Neural progenitor cell (in vitro differentiated cells): Measurements from ENCODE around the gene MAST1. TPM values are rescaled to one million over a fixed set of nuclear protein-coding genes. Genes with fewer than 3 reads are reported as not detected.
A peak's percentile ranks its signal among the peaks of the same experiment; 100 is the strongest.
"Not testable (repeated sequence)": the region's sequence is repeated elsewhere in the genome, so short reads cannot be mapped to it uniquely, and the experiment has no call there.

Experiments
- DNase-seq: peaks from one replicate; pipeline ENCODE4 v3.0.0-alpha.2; 2016; ENCODE audit warnings: low spot score
- H2AFZ ChIP-seq: fragments of 200-600 bp; sonication (generic); replicated peaks from 2 replicates; pipeline ENCODE4 v1.6.1; 2016; ENCODE audit warnings: antibody characterized with exemption
- H3F3A ChIP-seq: fragments of 200-600 bp; sonication (generic); 2 replicates; pipeline ENCODE4 v1.6.1; 2016; ENCODE audit warnings: antibody characterized with exemption, low read depth
- H3K27ac ChIP-seq: fragments of 200-600 bp; sonication (generic); 2 replicates; pipeline ENCODE4 v1.5.1; 2016; ENCODE audit warnings: mild to moderate bottlenecking
- H3K27me3 ChIP-seq: fragments of 200-600 bp; sonication (generic); 2 replicates; pipeline ENCODE4 v1.6.1; 2016; ENCODE audit warnings: mild to moderate bottlenecking, moderate library complexity
- H3K36me3 ChIP-seq: fragments of 200-600 bp; sonication (generic); 2 replicates; pipeline ENCODE4 v1.5.1; 2016
- H3K4me1 ChIP-seq: fragments of 200-600 bp; sonication (generic); 2 replicates; pipeline ENCODE4 v1.6.1; 2016; ENCODE audit warnings: mixed run types
- H3K4me2 ChIP-seq: fragments of 200-600 bp; sonication (generic); 2 replicates; pipeline ENCODE4 v1.6.1; 2016
- H3K4me3 ChIP-seq: fragments of 200-600 bp; sonication (generic); 2 replicates; pipeline ENCODE4 v1.5.1; 2016
- H3K79me2 ChIP-seq: fragments of 200-600 bp; sonication (generic); 2 replicates; pipeline ENCODE4 v1.6.1; 2016; ENCODE audit warnings: low read depth
- H3K9ac ChIP-seq: fragments of 200-600 bp; sonication (generic); 2 replicates; pipeline ENCODE4 v1.6.1; 2016
- H3K9me3 ChIP-seq: fragments of 200-600 bp; sonication (generic); 2 replicates; pipeline ENCODE4 v1.5.1; 2016; ENCODE audit warnings: low read depth
- H4K20me1 ChIP-seq: fragments of 200-600 bp; sonication (generic); 2 replicates; pipeline ENCODE4 v1.6.1; 2016; ENCODE audit warnings: low read depth
- H3K27ac Mint-ChIP-seq: 3 replicates; pipeline ENCODE4 v1.8.0; 2021; ENCODE audit warnings: mixed read lengths
- H3K27me3 Mint-ChIP-seq: 2 replicates; pipeline ENCODE4 v1.8.0; 2022; ENCODE audit warnings: low read depth, mild to moderate bottlenecking, inconsistent platforms, moderate library complexity, mixed read lengths; ENCODE audit not compliant: insufficient read depth
- H3K36me3 Mint-ChIP-seq: 3 replicates; pipeline ENCODE4 v1.8.0; 2021; ENCODE audit warnings: mixed read lengths
- H3K4me1 Mint-ChIP-seq: 3 replicates; pipeline ENCODE4 v1.8.0; 2021; ENCODE audit warnings: mixed read lengths
- H3K4me3 Mint-ChIP-seq: 3 replicates; pipeline ENCODE4 v1.8.0; 2021; ENCODE audit warnings: mild to moderate bottlenecking, moderate library complexity, mixed read lengths
- H3K9me3 Mint-ChIP-seq: 3 replicates; pipeline ENCODE4 v1.8.0; 2020; ENCODE audit warnings: mixed read lengths
- EZH2 ChIP-seq: fragments of 200-600 bp; sonication (generic); IDR thresholded peaks from 2 replicates; pipeline ENCODE4 v1.6.1; 2017; ENCODE audit warnings: antibody characterized with exemption, mild to moderate bottlenecking, moderate library complexity
- EZH2phosphoT487 ChIP-seq: fragments of 200-600 bp; sonication (generic); IDR thresholded peaks from 2 replicates; pipeline ENCODE4 v1.6.1; 2017; ENCODE audit warnings: antibody characterized with exemption
- total RNA-seq: library from RNA; depleted of rRNA; stranded (reverse); fragments of >200 nt; gene quantifications from 2 replicates; pipeline ENCODE4 v1.2.3, GENCODE V29; 2015; ENCODE audit warnings: low replicate concordance
- TF ChIP-seq, protein P1 (sequence below): fragments of 200-600 bp; sonication (generic); IDR thresholded peaks from 2 replicates; pipeline ENCODE4 v1.5.1; 2017; ENCODE audit warnings: antibody characterized with exemption, mild to moderate bottlenecking

Gene MAST1
- total RNA-seq, 1 donor from 2014 or later: 8.3 TPM

DNA sequence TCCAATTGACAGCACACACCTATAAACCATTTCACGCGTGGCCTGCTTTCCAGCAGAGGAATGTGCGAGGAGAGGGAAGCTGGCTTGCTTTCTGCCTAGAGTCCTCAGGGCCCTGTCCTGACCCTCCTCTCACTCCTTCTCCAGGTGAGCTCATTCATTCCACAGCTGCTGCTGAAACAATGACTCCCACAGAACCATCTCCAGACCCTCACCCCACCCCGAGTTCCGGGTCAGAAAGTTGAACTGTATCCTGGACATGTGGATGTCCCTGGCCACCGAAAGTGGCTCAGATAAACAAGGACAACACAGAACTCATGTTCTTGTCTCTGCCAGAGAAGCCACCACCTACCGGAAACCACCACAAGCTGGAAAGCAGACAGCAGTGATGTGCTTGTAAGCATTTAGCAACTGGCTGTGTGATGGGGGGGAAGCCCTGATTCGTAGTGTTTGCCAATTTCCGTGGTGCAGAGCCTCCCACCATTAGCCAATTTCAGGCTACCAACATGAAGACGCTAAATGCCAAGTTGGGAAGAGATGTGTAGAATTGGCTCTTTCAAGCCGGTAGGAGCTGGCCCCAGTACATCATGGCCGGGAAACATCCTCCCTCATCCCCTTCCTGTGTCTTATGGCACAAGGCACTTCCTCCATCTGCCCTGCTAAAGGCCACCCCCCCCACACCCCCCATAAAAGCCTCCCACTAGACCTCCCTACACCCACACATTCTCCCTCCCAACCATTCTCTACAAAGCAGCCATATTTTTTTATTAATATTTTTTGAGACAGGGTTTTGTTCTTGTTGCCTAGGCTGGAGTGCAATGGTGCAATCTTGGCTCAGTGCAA lies 75.8 kb downstream of the MAST1 start:
- peak; percentile 23 for DNase-seq
- peak overlapping the region; percentile 57 for H3K4me2 ChIP-seq

DNA sequence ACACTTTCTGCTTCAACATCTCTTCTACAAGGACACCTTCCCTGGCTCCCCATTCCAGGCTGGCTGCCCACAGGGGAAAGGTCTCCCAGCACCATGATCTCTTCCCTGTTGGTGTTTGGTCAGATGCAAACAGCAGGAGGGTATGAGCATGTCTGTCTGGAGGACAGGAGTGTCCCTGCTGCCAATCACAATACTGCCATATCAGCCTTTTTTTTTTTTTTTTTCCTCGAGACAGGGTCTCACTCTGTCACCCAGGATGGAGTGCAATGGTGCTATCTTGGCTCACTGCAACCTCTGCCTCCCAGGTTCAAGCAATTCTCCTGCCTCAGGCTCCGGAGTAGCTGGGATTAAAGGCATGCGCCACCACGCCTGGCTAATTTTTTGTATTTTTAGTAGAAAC lies 77.5 kb downstream of the MAST1 start:
- H3K27ac ChIP-seq, H3K79me2 ChIP-seq, H3K27me3 Mint-ChIP-seq, H4K20me1 ChIP-seq, H3K27ac Mint-ChIP-seq, DNase-seq, H3K36me3 Mint-ChIP-seq, H3K36me3 ChIP-seq, H3K9ac ChIP-seq, H3K9me3 ChIP-seq, H3K9me3 Mint-ChIP-seq, H2AFZ ChIP-seq, H3K4me2 ChIP-seq, H3K4me3 Mint-ChIP-seq, H3K4me3 ChIP-seq: not testable (repeated sequence)
- peaks cover 11% of the 10 kb centered on the region for H3K27me3 ChIP-seq
- H3K4me1 ChIP-seq: peaks cover 26% of the 10 kb centered on the region
- peaks cover 32% of the 10 kb centered on the region for H3K4me1 Mint-ChIP-seq
- peaks cover 47% of the 10 kb centered on the region for H3F3A ChIP-seq

More for the DNA sequence above, 75.8 kb downstream of the MAST1 start:
- peaks cover 26% of the 10 kb centered on the region for H3K4me1 ChIP-seq
- H3K79me2 ChIP-seq: no peaks in the 10 kb centered on the region
- Mint-ChIP-seq H3K27ac (peak overlapping the region; percentile 96), H3K4me3 (peak overlapping the region; percentile 72), H3K36me3 (no peaks in the 10 kb centered on the region), H3K27me3 (peaks cover 7% of the 10 kb centered on the region), H3K4me1 (peaks cover 31% of the 10 kb centered on the region), H3K9me3 (no peaks in the 10 kb centered on the region)
- no peak overlapping the region for H3K4me3 ChIP-seq
- TF ChIP-seq EZH2 (no peak), EZH2phosphoT487 (no peak)
- TF ChIP-seq, protein P1, sequence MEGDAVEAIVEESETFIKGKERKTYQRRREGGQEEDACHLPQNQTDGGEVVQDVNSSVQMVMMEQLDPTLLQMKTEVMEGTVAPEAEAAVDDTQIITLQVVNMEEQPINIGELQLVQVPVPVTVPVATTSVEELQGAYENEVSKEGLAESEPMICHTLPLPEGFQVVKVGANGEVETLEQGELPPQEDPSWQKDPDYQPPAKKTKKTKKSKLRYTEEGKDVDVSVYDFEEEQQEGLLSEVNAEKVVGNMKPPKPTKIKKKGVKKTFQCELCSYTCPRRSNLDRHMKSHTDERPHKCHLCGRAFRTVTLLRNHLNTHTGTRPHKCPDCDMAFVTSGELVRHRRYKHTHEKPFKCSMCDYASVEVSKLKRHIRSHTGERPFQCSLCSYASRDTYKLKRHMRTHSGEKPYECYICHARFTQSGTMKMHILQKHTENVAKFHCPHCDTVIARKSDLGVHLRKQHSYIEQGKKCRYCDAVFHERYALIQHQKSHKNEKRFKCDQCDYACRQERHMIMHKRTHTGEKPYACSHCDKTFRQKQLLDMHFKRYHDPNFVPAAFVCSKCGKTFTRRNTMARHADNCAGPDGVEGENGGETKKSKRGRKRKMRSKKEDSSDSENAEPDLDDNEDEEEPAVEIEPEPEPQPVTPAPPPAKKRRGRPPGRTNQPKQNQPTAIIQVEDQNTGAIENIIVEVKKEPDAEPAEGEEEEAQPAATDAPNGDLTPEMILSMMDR: no peak
- H3K36me3 ChIP-seq: no peaks in the 10 kb centered on the region
- H3K9me3 ChIP-seq: no peaks in the 10 kb centered on the region
- H3K27ac ChIP-seq: peak overlapping the region; percentile 60
- no peak overlapping the region for H2AFZ ChIP-seq
- H4K20me1 ChIP-seq: no peaks in the 10 kb centered on the region
- peaks cover 11% of the 10 kb centered on the region for H3K27me3 ChIP-seq
- peaks cover 32% of the 10 kb centered on the region for H3F3A ChIP-seq
- H3K9ac ChIP-seq: no peak overlapping the region

DNA sequence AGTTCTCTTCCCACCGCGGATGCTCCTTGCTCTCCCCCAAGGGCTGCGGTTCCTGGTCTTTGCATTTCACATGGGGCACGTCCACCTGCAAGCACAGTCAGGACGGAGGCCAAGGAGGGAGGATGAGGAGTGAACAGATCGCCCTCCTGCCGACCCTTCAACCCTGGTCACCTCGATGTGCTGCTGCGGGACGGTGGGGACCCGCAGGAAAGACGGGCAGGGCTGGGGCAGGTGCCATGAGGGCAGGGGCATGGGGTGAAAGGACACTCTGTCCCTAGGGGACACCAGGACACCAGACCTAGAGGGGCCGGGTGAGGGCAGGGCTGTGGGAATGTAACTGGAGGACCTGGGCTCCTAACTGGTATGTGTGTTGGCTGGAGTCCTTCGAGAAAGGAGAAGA lies 79.9 kb downstream of the MAST1 start:
- Mint-ChIP-seq H3K27me3 (peaks cover 5% of the 10 kb centered on the region), H3K9me3 (no peaks in the 10 kb centered on the region), H3K4me1 (peaks cover 18% of the 10 kb centered on the region), H3K36me3 (peaks cover 6% of the 10 kb centered on the region), H3K27ac (no peak overlapping the region), H3K4me3 (peak overlapping the region; percentile 37)
- H3K9me3 ChIP-seq: no peaks in the 10 kb centered on the region
- H3K79me2 ChIP-seq: no peaks in the 10 kb centered on the region
- H3K4me2 ChIP-seq: no peak overlapping the region
- TF ChIP-seq EZH2phosphoT487 (no peak), EZH2 (no peak)
- DNase-seq: no peak
- peaks cover 35% of the 10 kb centered on the region for H3F3A ChIP-seq
- no peaks in the 10 kb centered on the region for H4K20me1 ChIP-seq
- H3K4me1 ChIP-seq: peaks cover 9% of the 10 kb centered on the region
- no peaks in the 10 kb centered on the region for H3K36me3 ChIP-seq
- no peak overlapping the region for H3K4me3 ChIP-seq
- no peak overlapping the region for H2AFZ ChIP-seq
- peaks cover 11% of the 10 kb centered on the region for H3K27me3 ChIP-seq
- H3K9ac ChIP-seq: no peak overlapping the region
- no peak overlapping the region for H3K27ac ChIP-seq

GRCh38 chr19:12921047-12921446 lies 82.7 kb downstream of the MAST1 start:
- Mint-ChIP-seq H3K27me3 (peaks cover 2% of the 10 kb centered on the region), H3K36me3 (peaks cover 6% of the 10 kb centered on the region), H3K27ac (peak overlapping the region; percentile 60), H3K4me3 (peak overlapping the region; percentile 16), H3K9me3 (no peaks in the 10 kb centered on the region), H3K4me1 (peaks cover 7% of the 10 kb centered on the region)
- H3K4me1 ChIP-seq: no peaks in the 10 kb centered on the region
- H3K4me3 ChIP-seq: no peak overlapping the region
- H3K27me3 ChIP-seq: peaks cover 11% of the 10 kb centered on the region
- no peak overlapping the region for H3K9ac ChIP-seq
- H3K27ac ChIP-seq: no peak overlapping the region
- H2AFZ ChIP-seq: no peak overlapping the region
- H3K4me2 ChIP-seq: no peak overlapping the region
- no peaks in the 10 kb centered on the region for H4K20me1 ChIP-seq
- DNase-seq: no peak
- peaks cover 20% of the 10 kb centered on the region for H3F3A ChIP-seq
- TF ChIP-seq EZH2phosphoT487 (no peak), EZH2 (no peak)
- TF ChIP-seq, protein P1: no peak
- no peaks in the 10 kb centered on the region for H3K36me3 ChIP-seq
- H3K9me3 ChIP-seq: no peaks in the 10 kb centered on the region
- no peaks in the 10 kb centered on the region for H3K79me2 ChIP-seq
